ENCODE data around the gene SH2D4B.
A peak's percentile ranks its signal among the peaks of the same experiment; 100 is the strongest.

The SH2D4B gene

DNA sequence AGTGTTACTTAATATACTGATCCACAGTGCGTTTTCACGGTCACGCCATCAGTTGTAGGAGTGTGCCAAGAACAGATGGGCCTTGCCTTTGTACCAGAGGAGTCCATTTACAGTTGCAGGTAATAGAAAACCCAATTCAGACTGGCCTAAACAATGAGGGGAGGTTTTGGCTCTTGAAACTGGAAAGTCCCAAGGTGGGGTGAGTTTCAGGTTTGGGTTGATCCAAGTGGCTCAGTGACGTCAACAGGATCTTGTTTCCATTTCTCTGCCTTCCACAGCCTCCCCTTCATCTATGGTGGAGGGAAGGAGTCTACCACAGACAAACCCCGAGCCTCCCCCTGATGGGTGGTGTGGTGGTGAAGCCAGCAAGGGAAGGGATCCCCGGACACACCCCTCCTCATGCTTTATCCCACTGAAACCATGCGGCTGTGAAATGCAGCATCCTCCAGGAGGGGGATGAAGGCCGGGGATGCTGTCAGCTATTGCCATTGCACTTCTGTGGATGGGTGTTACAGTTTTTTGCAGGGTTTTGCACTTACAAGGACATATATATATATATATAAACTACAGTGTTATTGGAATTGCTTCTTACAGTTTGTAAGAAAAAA, 14.8 kb upstream of the SH2D4B start:
- H3K27ac ChIP-seq: no peak overlapping the region
- TF ChIP-seq, protein P1, sequence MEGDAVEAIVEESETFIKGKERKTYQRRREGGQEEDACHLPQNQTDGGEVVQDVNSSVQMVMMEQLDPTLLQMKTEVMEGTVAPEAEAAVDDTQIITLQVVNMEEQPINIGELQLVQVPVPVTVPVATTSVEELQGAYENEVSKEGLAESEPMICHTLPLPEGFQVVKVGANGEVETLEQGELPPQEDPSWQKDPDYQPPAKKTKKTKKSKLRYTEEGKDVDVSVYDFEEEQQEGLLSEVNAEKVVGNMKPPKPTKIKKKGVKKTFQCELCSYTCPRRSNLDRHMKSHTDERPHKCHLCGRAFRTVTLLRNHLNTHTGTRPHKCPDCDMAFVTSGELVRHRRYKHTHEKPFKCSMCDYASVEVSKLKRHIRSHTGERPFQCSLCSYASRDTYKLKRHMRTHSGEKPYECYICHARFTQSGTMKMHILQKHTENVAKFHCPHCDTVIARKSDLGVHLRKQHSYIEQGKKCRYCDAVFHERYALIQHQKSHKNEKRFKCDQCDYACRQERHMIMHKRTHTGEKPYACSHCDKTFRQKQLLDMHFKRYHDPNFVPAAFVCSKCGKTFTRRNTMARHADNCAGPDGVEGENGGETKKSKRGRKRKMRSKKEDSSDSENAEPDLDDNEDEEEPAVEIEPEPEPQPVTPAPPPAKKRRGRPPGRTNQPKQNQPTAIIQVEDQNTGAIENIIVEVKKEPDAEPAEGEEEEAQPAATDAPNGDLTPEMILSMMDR (conservative IDR thresholded peaks at IDR 0.05): no peak

DNA sequence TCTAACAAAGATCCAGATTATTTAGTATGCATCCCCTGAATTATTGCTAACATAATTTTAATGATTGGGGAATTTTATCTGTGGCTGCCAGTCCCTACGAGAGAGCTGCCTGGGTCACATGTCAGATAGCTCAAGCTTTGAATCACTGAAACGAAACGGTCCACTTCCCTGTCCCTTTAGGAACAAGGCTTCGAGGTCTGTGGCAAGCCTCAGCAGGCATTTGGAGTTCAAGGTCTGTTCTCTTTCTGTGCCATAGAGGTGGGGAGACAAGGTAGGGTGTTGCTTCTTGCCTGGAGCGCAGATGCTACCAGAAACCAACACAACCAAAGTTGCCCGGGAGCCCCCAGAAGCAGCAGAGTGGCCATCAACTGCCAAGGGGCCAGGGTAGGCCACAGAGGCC, 13.9 kb upstream of the SH2D4B start:
- H3K27ac ChIP-seq: no peak overlapping the region

DNA sequence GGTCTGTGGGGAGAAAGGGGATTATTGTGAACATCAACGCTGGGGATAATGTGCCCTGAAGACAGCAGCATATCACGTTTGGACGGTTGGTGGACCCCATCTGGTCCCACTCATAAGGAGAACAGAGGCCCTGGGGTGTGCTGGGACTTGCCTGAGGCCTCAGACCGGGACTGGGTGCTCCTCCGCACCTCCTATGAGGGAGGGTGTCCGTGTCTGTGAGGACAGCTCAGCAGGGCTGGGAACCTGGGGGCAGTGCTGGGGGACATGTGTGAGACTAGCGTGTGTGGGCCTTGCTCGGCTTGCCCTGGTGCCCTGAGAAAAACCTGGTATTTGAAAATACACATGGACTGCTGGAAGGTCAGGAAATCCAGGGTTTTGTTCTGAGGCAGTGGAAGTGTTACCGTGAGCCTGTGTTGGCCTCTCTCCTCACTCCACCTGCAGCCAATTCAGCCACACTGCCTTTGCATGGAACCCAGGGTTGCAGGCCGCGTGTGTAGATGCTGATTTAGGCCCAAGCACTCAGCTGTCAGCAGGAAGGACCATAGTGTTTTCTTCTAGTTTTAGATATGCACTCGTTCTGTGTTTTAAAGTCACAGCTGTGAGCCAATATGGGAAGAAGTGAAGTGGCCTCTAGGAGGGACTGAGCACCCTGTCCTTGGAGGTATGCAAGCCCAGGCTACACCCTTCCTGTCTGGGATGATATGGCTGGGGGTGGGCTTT, 13.4 kb upstream of the SH2D4B start:
- TF ChIP-seq, protein P1 (conservative IDR thresholded peaks at IDR 0.05): no peak
- H3K27ac ChIP-seq: no peak overlapping the region

More for the DNA sequence above, 13.9 kb upstream of the SH2D4B start:
- TF ChIP-seq, protein P1 (conservative IDR thresholded peaks at IDR 0.05): no peak

DNA sequence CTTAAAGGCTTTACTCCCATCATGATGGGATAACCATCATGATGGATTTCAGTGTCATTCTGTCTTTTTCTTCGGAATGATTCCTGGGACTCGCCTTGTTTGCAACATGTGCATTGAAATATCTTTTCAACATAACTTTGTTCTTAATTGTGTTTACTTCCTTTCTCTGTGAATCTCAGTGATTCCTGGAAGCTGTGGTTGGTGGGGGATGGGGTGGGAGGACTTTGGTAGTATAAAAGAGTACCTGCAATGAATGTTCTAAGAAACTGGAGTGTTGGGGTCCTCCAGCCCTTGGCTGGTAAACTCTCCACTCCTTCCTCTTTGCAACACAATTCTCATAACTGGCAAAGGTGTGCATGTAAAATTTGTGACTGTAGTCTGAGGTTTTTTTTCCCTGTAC, 11.5 kb upstream of the SH2D4B start:
- TF ChIP-seq, protein P1 (conservative IDR thresholded peaks at IDR 0.05): no peak
- H3K27ac ChIP-seq: no peak overlapping the region

DNA sequence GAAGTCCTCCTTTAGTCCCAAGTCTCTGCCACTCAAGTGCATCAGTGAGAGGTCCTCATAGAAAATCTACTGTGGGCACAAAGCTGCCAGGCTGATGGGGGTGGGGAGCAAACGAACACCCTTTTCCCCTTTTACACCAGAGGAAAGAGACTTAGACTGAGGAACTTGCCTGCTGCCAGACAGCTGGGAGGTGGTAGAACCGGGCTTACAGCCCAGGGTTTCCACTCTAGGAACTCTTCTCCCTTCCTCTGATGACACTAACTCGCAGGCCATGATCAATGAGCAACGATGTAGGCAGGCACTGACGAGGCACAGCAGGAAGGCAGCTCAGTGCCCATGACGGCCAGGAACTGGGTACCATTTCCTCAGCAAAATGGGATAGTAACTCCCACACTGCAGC, 11.0 kb upstream of the SH2D4B start:
- no peak overlapping the region for H3K27ac ChIP-seq
- TF ChIP-seq, protein P1 (conservative IDR thresholded peaks at IDR 0.05): no peak

DNA sequence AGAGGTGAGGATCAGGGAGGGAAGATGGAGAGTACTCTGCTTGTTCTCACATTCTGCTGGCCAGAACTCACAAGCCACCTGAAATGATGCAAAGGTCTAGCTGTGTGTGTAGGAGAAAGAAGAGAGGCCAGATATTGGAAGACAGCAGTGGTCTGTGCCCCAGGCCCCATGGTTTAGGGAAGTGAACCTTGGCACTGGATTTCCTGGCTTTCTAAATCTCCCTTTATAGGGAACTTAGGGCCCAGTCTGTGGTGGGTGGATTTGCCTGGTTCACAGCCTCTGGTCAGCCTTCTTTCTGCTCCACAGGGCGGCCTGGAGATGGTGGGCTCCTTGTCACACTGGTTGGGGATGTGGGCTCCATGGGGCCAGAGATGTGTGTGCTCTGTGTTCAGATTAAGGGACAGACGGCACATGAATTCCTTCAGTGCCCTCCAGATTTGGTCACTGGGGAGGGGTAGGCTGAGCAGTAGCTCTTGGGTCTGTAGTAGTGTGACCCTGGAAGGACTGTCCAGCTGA, 9.5 kb upstream of the SH2D4B start:
- TF ChIP-seq, protein P1 (conservative IDR thresholded peaks at IDR 0.05): no peak
- H3K27ac ChIP-seq: no peak overlapping the region

DNA sequence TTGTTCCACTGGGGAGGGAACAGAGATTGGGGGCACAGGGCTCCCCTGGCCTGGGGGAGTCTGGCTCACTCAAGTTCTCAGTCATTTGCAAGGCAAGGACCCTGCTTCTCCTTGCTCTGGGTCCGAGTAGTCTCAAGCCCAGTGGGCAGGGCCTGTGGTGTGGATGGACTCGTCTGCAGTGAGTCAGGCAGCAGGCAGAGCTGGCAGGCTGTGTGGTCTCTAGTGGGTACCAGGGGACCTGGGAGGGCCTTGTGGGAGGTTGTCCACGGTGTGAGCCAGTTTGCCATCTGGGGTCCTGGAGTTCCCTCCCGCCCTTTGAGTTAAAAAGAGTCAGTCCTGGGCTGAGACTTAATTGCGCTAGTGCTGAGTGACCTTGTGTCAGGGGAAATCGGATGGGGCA, 8.8 kb upstream of the SH2D4B start:
- TF ChIP-seq, protein P1 (conservative IDR thresholded peaks at IDR 0.05): no peak
- H3K27ac ChIP-seq: peak overlapping the region; percentile 57

Data from VCaP (cell line).